ENCODE measurements around the gene PDILT.

DNA sequence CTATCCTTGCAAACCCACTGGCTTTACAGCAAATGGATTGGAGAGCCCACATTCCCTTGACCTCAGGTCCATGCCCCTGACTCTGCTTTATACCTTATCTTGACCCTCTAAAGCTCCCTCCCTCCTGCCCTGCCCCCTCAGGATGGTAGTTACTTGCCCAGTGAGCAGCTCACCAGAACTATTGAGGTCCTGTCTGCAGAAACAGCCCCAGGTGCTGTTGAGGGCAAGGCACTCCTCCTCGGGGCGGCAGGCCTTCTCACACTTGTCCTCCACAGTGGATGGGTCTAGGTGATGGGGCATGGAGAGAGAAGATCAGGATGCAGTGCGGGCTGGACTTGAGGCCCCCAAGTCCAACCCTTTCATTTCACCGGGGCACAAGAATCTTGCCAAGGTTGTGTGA, 81.8 kb downstream of the PDILT start:
- TF ChIP-seq, protein P1, sequence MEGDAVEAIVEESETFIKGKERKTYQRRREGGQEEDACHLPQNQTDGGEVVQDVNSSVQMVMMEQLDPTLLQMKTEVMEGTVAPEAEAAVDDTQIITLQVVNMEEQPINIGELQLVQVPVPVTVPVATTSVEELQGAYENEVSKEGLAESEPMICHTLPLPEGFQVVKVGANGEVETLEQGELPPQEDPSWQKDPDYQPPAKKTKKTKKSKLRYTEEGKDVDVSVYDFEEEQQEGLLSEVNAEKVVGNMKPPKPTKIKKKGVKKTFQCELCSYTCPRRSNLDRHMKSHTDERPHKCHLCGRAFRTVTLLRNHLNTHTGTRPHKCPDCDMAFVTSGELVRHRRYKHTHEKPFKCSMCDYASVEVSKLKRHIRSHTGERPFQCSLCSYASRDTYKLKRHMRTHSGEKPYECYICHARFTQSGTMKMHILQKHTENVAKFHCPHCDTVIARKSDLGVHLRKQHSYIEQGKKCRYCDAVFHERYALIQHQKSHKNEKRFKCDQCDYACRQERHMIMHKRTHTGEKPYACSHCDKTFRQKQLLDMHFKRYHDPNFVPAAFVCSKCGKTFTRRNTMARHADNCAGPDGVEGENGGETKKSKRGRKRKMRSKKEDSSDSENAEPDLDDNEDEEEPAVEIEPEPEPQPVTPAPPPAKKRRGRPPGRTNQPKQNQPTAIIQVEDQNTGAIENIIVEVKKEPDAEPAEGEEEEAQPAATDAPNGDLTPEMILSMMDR (conservative IDR thresholded peaks at IDR 0.05; ENCODE audit: low read depth, low read length) = no peak
- no peak for TF ChIP-seq EZH2 (IDR thresholded peaks at IDR 0.05; ENCODE audit: low read length, unreplicated experiment)
- TF ChIP-seq EZH2phosphoT487 (IDR thresholded peaks at IDR 0.05; ENCODE audit: borderline replicate concordance, low read length) = no peak
